Liver (tissue), 9 donors: Measurements from ENCODE around the gene OR10C1. TPM values are rescaled to one million over a fixed set of nuclear protein-coding genes. Genes with fewer than 3 reads are reported as not detected.

Source experiments
- DNase-seq: peaks from one replicate; pipeline ENCODE4 v3.0.0-alpha.2; 2017; ENCODE audit warnings: low spot score
- H3K27ac ChIP-seq, 2 donors: one replicate each; pipeline ENCODE4 v1.7.0; 2013; ENCODE audit warnings: inconsistent platforms in 2 of 2, low read length in 2 of 2, control low read depth in 1 of 2, low read depth in 1 of 2, mild to moderate bottlenecking in 1 of 2
- H3K27me3 ChIP-seq, 4 donors: one replicate each; pipeline versions ENCODE4 v1.6.1 to v1.7.0; 2013; ENCODE audit warnings: low read length in 3 of 4, inconsistent platforms in 1 of 4, mild to moderate bottlenecking in 1 of 4, moderate library complexity in 1 of 4; ENCODE audit not compliant: control insufficient read depth in 4 of 4, insufficient read depth in 4 of 4
- H3K36me3 ChIP-seq, 4 donors: one replicate each; pipeline versions ENCODE4 v1.6.1 to v1.7.0; 2013; ENCODE audit warnings: low read length in 3 of 4, mild to moderate bottlenecking in 3 of 4, low read depth in 1 of 4, moderate library complexity in 1 of 4; ENCODE audit not compliant: control insufficient read depth in 4 of 4, insufficient read depth in 3 of 4
- H3K4me1 ChIP-seq, 4 donors: one replicate each; pipeline versions ENCODE4 v1.6.1 to v1.7.0; 2013; ENCODE audit warnings: low read length in 3 of 4, mild to moderate bottlenecking in 3 of 4, moderate library complexity in 1 of 4; ENCODE audit not compliant: control insufficient read depth in 4 of 4, insufficient read depth in 4 of 4
- H3K4me3 ChIP-seq, 3 donors: one replicate each; pipeline versions ENCODE4 v1.6.1 to v1.7.0; 2013; ENCODE audit warnings: low read length in 3 of 3, control low read depth in 1 of 3, low read depth in 1 of 3, mild to moderate bottlenecking in 1 of 3
- H3K9ac ChIP-seq, 2 donors: one replicate each; pipeline ENCODE4 v1.7.0; 2013; ENCODE audit warnings: low read length in 2 of 2, mild to moderate bottlenecking in 2 of 2, moderate library complexity in 2 of 2, control low read depth in 1 of 2, low read depth in 1 of 2
- H3K9me3 ChIP-seq, 4 donors: one replicate each; pipeline versions ENCODE4 v1.6.1 to v1.7.0; 2013; ENCODE audit warnings: low read length in 3 of 4; ENCODE audit not compliant: control insufficient read depth in 4 of 4
- ATF3 ChIP-seq: IDR thresholded peaks from 2 replicates; pipeline ENCODE4 v1.6.1; 2016; ENCODE audit warnings: antibody characterized with exemption
- CTCF ChIP-seq: fragments of 150-350 bp; IDR thresholded peaks from 2 replicates; pipeline ENCODE4 v1.5.1; 2017; ENCODE audit warnings: improper control_type of control experiment, low read depth, low read length; ENCODE audit not compliant: missing input control
- EGR1 ChIP-seq, 2 donors: IDR thresholded peaks; 2 replicates each; pipeline ENCODE4 v1.6.1; 2016 to 2018; ENCODE audit warnings: antibody characterized with exemption in 2 of 2, low read depth in 2 of 2
- FOXA1 ChIP-seq: IDR thresholded peaks from 2 replicates; pipeline ENCODE4 v1.6.1; 2016; ENCODE audit warnings: antibody characterized with exemption
- FOXA2 ChIP-seq: IDR thresholded peaks from 2 replicates; pipeline ENCODE4 v1.6.1; 2016; ENCODE audit warnings: antibody characterized with exemption
- GABPA ChIP-seq, 2 donors: IDR thresholded peaks in 1 of 2; conservative IDR thresholded peaks in 1 of 2; 2 replicates each; pipeline ENCODE4 v1.6.1; 2016; ENCODE audit warnings: antibody characterized with exemption in 2 of 2, mild to moderate bottlenecking in 1 of 2, moderate library complexity in 1 of 2
- HNF4A ChIP-seq, 2 donors: conservative IDR thresholded peaks; 2 replicates each; pipeline ENCODE4 v1.6.1; 2016; ENCODE audit warnings: antibody characterized with exemption in 2 of 2, mild to moderate bottlenecking in 2 of 2
- HNF4G ChIP-seq: IDR thresholded peaks from 2 replicates; pipeline ENCODE4 v1.6.1; 2016; ENCODE audit warnings: antibody characterized with exemption
- JUND ChIP-seq, 2 donors: IDR thresholded peaks; 2 replicates each; pipeline ENCODE4 v1.6.1; 2016; ENCODE audit warnings: antibody characterized with exemption in 2 of 2
- MAX ChIP-seq: IDR thresholded peaks from 2 replicates; pipeline ENCODE4 v1.6.1; 2016; ENCODE audit warnings: antibody characterized with exemption
- NR2F2 ChIP-seq: IDR thresholded peaks from 2 replicates; pipeline ENCODE4 v1.6.1; 2016; ENCODE audit warnings: antibody characterized with exemption
- RAD21 ChIP-seq, 2 donors: IDR thresholded peaks; 2 replicates each; pipeline ENCODE4 v1.6.1; 2016; ENCODE audit warnings: antibody characterized with exemption in 2 of 2, mild to moderate bottlenecking in 2 of 2
- REST ChIP-seq: IDR thresholded peaks from 2 replicates; pipeline ENCODE4 v1.6.1; 2016; ENCODE audit warnings: antibody characterized with exemption, mild to moderate bottlenecking
- RXRA ChIP-seq, 2 donors: IDR thresholded peaks; 2 replicates each; pipeline ENCODE4 v1.6.1; 2017 to 2018; ENCODE audit warnings: antibody characterized with exemption in 2 of 2, mild to moderate bottlenecking in 1 of 2
- SP1 ChIP-seq: IDR thresholded peaks from 2 replicates; pipeline ENCODE4 v1.6.1; 2018; ENCODE audit warnings: antibody characterized with exemption, mild to moderate bottlenecking
- TAF1 ChIP-seq: conservative IDR thresholded peaks from 2 replicates; pipeline ENCODE4 v1.6.1; 2016; ENCODE audit warnings: antibody characterized with exemption, mild to moderate bottlenecking
- YY1 ChIP-seq: IDR thresholded peaks from 2 replicates; pipeline ENCODE4 v1.6.1; 2016; ENCODE audit warnings: antibody characterized with exemption, mild to moderate bottlenecking
- ZBTB33 ChIP-seq: IDR thresholded peaks from 2 replicates; pipeline ENCODE4 v1.6.1; 2016; ENCODE audit warnings: antibody characterized with exemption
- WGBS: extraction: QIAGEN DNeasy Blood & Tissue Kit; methylation state at CpG from one replicate; pipeline ENCODE4 v1.1.7; 2013; 5-methylcytosine and 5-hydroxymethylcytosine counted together
- polyA plus RNA-seq, 2 donors: library from polyadenylated mRNA; stranded (reverse) in 1 of 2; unstranded in 1 of 2; fragments of 200-250 nt in 1 of 2; fragments of >200 nt in 1 of 2; fragmentation: Nextera tagmentation in 1 of 2; extraction: Ambion mirVana in 1 of 2; gene quantifications; one replicate each; pipeline versions ENCODE4 v1.2.1 to v1.2.3, GENCODE V29; 2013 to 2015
- total RNA-seq, 2 donors: library from RNA; depleted of rRNA; stranded (reverse); fragments of >200 nt; gene quantifications; one replicate each; pipeline ENCODE4 v1.2.3, GENCODE V29; 2014
- donor health status: healthy.
- donor health status: healthy.
- donor health status: healthy.
- donor health status: healthy.
- donor health status: healthy.

Gene OR10C1
- total and polyA plus RNA-seq, 4 donors: not detected

GRCh38 chr6:29399525-29399924, 39.6 kb upstream of the OR10C1 start:
- Histone ChIP-seq H3K36me3 (no peaks in the 10 kb centered on the region), H3K27ac (no peak overlapping the region), H3K9me3 (no peaks in the 10 kb centered on the region), H3K27me3 (peaks cover 0 to 4% (median 0%) of the 10 kb centered on the region in 4 donors), H3K4me3 (no peak overlapping the region), H3K4me1 (no peaks in the 10 kb centered on the region), H3K9ac (no peak overlapping the region)
- DNase-seq: no peak
- TF ChIP-seq GABPA (IDR thresholded peaks at IDR 0.05 in 1 of 2, conservative IDR thresholded peaks at IDR 0.05 in 1 of 2): no peak
- TF ChIP-seq HNF4G: no peak
- no peak for TF ChIP-seq YY1
- no peak for TF ChIP-seq FOXA2
- TF ChIP-seq RXRA (IDR thresholded peaks at IDR 0.05): no peak
- no peak for TF ChIP-seq RAD21 (IDR thresholded peaks at IDR 0.05)
- no peak for TF ChIP-seq CTCF
- no peak for TF ChIP-seq ZBTB33
- no peak for TF ChIP-seq ATF3
- no peak for TF ChIP-seq JUND (IDR thresholded peaks at IDR 0.05)
- TF ChIP-seq FOXA1: no peak
- no peak for TF ChIP-seq EGR1 (IDR thresholded peaks at IDR 0.05; ENCODE audit: low read depth in 2 of 2)
- TF ChIP-seq NR2F2: no peak
- no peak for TF ChIP-seq TAF1
- TF ChIP-seq SP1: no peak
- no peak for TF ChIP-seq MAX
- TF ChIP-seq HNF4A (conservative IDR thresholded peaks at IDR 0.05): no peak
- no peak for TF ChIP-seq REST
- 72% methylated on average over 2 of the region's 2 CpGs for WGBS

GRCh38 chr6:29403801-29404200, 35.3 kb upstream of the OR10C1 start:
- WGBS: 48% methylated on average over 1 of the region's 1 CpG
- DNase-seq: no peak
- TF ChIP-seq RAD21 (IDR thresholded peaks at IDR 0.05) (no peak), ZBTB33 (no peak), RXRA (IDR thresholded peaks at IDR 0.05) (no peak), YY1 (no peak), FOXA2 (no peak)

More at GRCh38 chr6:29403801-29404200, 35.3 kb upstream of the OR10C1 start:
- Histone ChIP-seq H3K27me3 (no peaks in the 10 kb centered on the region), H3K36me3 (no peaks in the 10 kb centered on the region), H3K9ac (no peak overlapping the region), H3K4me1 (no peaks in the 10 kb centered on the region), H3K27ac (no peak overlapping the region), H3K9me3 (no peaks in the 10 kb centered on the region), H3K4me3 (no peak overlapping the region)
